Prostate gland (tissue), 2 donors: ENCODE measurements around the gene CRABP2. TPM values are rescaled to one million over a fixed set of nuclear protein-coding genes. Genes with fewer than 3 reads are reported as not detected.

Experiments
- DNase-seq: peaks from one replicate; pipeline ENCODE4 v3.0.0-alpha.2; 2019; ENCODE audit warnings: low spot score
- H3K27ac ChIP-seq, 2 donors: fragments of 200-600 bp; sonication (generic); 2 replicates each; pipeline ENCODE4 v1.5.1; 2017 to 2019
- H3K27me3 ChIP-seq: fragments of 200-600 bp; sonication (generic); replicated peaks from 2 replicates; pipeline ENCODE4 v1.5.1; 2019; ENCODE audit not compliant: insufficient read depth
- H3K36me3 ChIP-seq, 2 donors: fragments of 200-600 bp; sonication (generic); 1 replicate in 1 of 2; 2 replicates in 1 of 2; pipeline versions ENCODE4 v1.5.1 to v1.8.1; 2017 to 2019
- H3K4me1 ChIP-seq: fragments of 200-600 bp; sonication (generic); replicated peaks from 2 replicates; pipeline ENCODE4 v1.5.1; 2019
- H3K4me3 ChIP-seq, 2 donors: fragments of 200-600 bp; sonication (generic); 2 replicates each; pipeline ENCODE4 v1.5.1; 2017 to 2019
- H3K9me3 ChIP-seq: fragments of 200-600 bp; sonication (generic); 2 replicates; pipeline ENCODE4 v1.5.1; 2017
- CTCF ChIP-seq, 4 experiments: fragments of 200-600 bp in 2 of 4; fragments of 450-650 bp in 2 of 4; sonication (generic) in 2 of 4; IDR thresholded peaks; 1 replicate in 3 of 4; 2 replicates in 1 of 4; pipeline ENCODE4 v1.5.1; 2016 to 2019; ENCODE audit warnings: antibody characterized with exemption in 4 of 4, mild to moderate bottlenecking in 2 of 4, moderate library complexity in 2 of 4
- POLR2A ChIP-seq: fragments of 450-650 bp; IDR thresholded peaks from one replicate; pipeline ENCODE4 v1.6.1; 2016; ENCODE audit warnings: antibody characterized with exemption, mild to moderate bottlenecking
- POLR2AphosphoS5 ChIP-seq: sonication (generic); formaldehyde crosslinking; IDR thresholded peaks from one replicate; pipeline ENCODE4 v1.6.1; 2017; ENCODE audit warnings: antibody characterized with exemption
- WGBS: methylation state at CpG from one replicate; pipeline ENCODE4 v1.1.5; 2018; 5-methylcytosine and 5-hydroxymethylcytosine counted together
- intact Hi-C: fragments of 100-400 bp; cut with DNase I; formaldehyde crosslinking; loops from one replicate; pipeline ENCODE4 v1.14.2; 2022
- total RNA-seq, 2 donors: library from RNA; depleted of rRNA; stranded (reverse); fragments of >200 nt; gene quantifications; one replicate each; pipeline ENCODE4 v1.1.0, GENCODE V29; 2016

The CRABP2 gene
- total RNA-seq, 2 donors from 2014 or later = 27.3 to 30.8 TPM

- TF ChIP-seq POLR2A (no peak), POLR2AphosphoS5 (no peak), CTCF (IDR thresholded peaks at IDR 0.05) (no peak)
- DNase-seq = no peak
- Histone ChIP-seq H3K4me1 (peaks cover 8% of the 10 kb centered on the region), H3K9me3 (no peaks in the 10 kb centered on the region), H3K27ac (peak overlapping the region in 1 of 2 donors; percentile 81), H3K27me3 (no peaks in the 10 kb centered on the region), H3K36me3 (peaks cover 4 to 20% of the 10 kb centered on the region in 2 donors), H3K4me3 (no peak overlapping the region)
- 81% methylated on average over 3 of the region's 3 CpGs for WGBS
- intact Hi-C loops = no loop called here
These were observed 36.6 kb upstream of the CRABP2 start for GRCh38 chr1:156742017-156742416.

GRCh38 chr1:156741481-156741983 lies 36.1 kb upstream of the CRABP2 start:
- H3K4me3 ChIP-seq = peak overlapping the region in 1 of 2 donors; percentile 47
- no peak for DNase-seq
- 49% methylated on average over 8 of the region's 8 CpGs for WGBS
- no peaks in the 10 kb centered on the region for H3K9me3 ChIP-seq
- TF ChIP-seq POLR2A (no peak), CTCF (IDR thresholded peaks at IDR 0.05) (no peak), POLR2AphosphoS5 (no peak)
- no peaks in the 10 kb centered on the region for H3K27me3 ChIP-seq
- peaks cover 4 to 20% of the 10 kb centered on the region in 2 donors for H3K36me3 ChIP-seq
- intact Hi-C loops = no loop called here
- peak overlapping the region; percentile 76 to 81 for H3K27ac ChIP-seq
- H3K4me1 ChIP-seq = peaks cover 8% of the 10 kb centered on the region

- H3K4me3 ChIP-seq = peak within 1 kb of the TSS; percentile 44 to 47
- peaks cover 4 to 20% of the 10 kb centered on the region in 2 donors for H3K36me3 ChIP-seq
- H3K27me3 ChIP-seq = no peaks in the 10 kb centered on the region
- peak; percentile 99 for DNase-seq
- under 1% methylated on average over 38 of the region's 38 CpGs for whole genome bisulfite sequencing
- peak within 1 kb of the TSS; percentile 76 to 81 for H3K27ac ChIP-seq
- H3K4me1 ChIP-seq = peaks cover 4% of the 10 kb centered on the region
- H3K9me3 ChIP-seq = no peaks in the 10 kb centered on the region
- intact Hi-C loops = no loop called here
- TF ChIP-seq POLR2AphosphoS5 (peak; percentile 100), CTCF (IDR thresholded peaks at IDR 0.05) (no peak)
These were observed 35.5 kb upstream of the CRABP2 start, which contains the start of gene MRPL24 for GRCh38 chr1:156740741-156741480. TSS of gene MRPL24 (minus strand) at chr1:156741088. CDS start at chr1:156738704, 2,384 bp downstream.

- H3K27ac ChIP-seq = peak overlapping the region; percentile 44 to 81
- DNase-seq = no peak
- no peaks in the 10 kb centered on the region for H3K9me3 ChIP-seq
- 17% methylated on average over 7 of the region's 7 CpGs for WGBS
- H3K4me1 ChIP-seq = no peaks in the 10 kb centered on the region
- H3K4me3 ChIP-seq = peak overlapping the region; percentile 44 to 47
- intact Hi-C loops = no loop called here
- H3K36me3 ChIP-seq = peaks cover 4 to 20% of the 10 kb centered on the region in 2 donors
- no peak for TF ChIP-seq POLR2A
- no peak for TF ChIP-seq POLR2AphosphoS5
- TF ChIP-seq CTCF (IDR thresholded peaks at IDR 0.05) = no peak
- no peaks in the 10 kb centered on the region for H3K27me3 ChIP-seq
These were observed 34.9 kb upstream of the CRABP2 start for GRCh38 chr1:156740237-156740740.
